ENCODE measurements around the gene LSM5. TPM values are rescaled to one million over a fixed set of nuclear protein-coding genes. Genes with fewer than 3 reads are reported as not detected.

The LSM5 gene
- total RNA-seq, result 27.1 TPM

DNA sequence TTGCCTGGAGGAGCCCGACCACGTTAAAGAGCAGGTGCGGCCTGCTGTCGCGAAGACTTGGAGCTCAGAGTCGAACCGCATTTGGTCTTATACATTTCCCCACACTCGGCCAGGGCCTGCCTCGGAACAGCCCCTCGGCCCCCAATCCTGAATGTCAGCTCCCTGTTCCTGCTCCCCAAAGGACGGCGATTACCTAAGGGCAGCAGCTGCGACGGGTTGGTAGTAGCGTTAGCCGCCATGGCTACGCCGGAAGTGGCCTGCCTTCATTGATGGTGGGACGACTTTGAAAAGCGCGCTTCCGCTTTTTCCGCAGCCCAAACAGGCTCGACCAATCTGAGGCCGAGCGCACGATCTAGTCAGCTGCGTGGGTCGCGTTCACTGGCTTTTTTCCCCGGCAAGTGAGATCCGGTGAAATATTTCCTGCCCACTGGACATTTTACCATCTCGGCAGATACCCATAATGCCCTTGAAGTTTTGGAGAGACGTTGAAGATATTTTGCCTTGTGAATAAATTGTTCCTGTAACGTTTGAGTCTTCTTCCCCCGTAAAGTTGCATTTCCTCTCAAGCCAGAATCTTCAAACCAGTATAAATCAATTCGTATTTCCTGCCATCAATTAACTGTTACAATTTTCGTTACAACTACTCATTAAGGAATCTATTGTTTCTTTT lies at the start of gene LSM5:
LSM5 (minus strand) TSS at position 254 of the 670 bp plus-strand sequence; CDS start at position 239, 15 bp downstream.
- peak; percentile 87 for DNase-seq

DNA sequence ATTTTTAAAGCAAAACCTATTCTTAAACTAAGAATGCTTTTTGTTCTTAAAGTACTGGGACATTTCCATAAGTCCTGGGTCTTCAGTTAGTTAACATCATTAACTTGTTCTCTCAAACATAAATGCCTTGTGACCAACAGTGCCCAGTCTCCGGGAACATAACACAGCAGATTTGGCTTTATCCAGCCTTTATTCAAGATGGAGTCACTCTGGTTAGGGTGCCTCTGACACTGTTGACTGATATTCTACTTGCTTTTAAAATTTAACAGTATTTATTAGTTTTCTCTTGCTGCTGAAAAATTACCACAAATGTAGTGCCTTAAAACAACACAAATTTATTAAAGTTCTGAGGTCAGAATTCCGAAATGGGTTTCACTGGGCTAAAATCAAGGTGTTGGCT lies 49.2 kb upstream of the LSM5 start:
- DNase-seq, result no peak

DNA sequence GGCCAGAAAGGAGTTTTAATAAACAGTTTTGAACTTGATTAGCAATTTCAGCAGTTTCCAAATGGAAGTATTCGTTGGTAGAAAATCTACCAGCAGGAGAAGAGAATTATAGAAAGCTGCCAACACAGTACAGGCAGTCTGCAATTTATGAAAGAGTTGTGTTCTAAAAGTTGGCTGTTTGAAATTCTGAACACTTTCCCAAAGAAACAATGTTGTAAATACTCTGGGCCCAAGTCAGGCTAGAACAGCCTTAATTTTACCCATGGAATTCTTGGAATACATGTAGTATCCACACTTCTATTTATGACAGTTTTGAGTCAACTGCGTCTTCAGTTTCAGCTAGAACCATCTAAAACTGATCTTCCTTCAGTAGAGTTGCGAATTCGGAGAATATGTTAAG lies 47.6 kb upstream of the LSM5 start:
- DNase-seq, result no peak

DNA sequence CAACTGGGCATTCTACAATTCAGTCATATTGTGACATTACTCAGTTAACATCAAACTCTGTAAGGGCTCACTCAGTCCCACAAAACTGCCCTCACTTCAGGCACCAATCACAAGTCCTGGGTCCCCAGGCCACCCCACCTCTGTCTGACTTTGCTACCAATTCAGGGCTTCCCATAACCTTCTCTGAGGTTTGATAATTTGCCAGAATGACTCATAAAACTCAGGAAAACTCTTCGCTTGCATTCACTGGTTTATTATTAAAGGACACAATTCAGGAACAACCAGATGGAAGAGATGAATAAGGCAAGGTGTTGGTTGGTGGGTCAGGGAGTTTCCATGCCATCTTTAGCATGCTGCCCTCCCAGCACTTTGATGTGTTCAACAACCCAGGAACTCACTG lies 46.4 kb upstream of the LSM5 start:
- no peak for DNase-seq

DNA sequence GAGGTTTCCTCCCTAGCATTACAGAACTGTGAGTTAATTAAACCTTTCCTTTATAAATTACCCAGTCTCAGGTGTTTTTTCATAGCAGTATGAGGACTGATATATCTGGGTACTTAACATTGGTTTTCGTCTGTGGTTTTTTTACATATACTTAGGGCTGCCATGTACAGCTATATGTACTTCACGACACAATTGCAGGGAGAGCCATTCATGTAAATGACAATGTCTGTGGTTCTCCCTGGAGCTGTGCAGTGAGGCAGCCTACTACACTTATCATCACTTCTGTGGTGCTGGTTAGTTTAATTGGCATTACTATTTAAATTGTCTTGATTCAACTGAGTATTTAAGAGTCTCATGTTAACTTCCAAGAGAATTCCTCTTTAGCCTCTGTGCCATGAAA lies 45.8 kb upstream of the LSM5 start:
- DNase-seq, result no peak

DNA sequence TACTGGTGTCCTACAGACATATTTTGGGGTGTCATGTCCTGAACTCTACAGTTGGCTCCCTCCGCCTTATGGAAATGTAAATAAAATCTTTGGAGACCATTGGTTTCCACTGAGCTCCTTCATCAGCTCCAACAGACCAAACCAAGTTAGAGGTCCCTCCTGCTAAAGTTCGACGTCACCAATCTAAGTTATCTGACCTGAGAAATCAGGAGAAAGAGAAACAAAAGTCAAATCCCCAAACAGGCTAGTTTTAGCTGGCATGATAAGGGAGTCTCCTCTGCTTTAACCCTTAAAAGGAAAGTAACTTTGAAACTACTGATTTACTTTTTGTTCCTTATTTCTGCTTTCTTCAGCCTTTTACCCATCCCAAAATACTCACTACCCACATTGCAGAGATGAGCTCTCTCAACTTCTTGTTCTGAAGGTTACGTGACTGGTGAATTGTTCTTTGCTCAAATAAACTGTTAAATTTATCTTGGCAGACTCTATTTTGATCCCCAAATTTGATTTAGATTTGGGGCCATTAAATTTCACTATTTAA lies 45.1 kb upstream of the LSM5 start:
- DNase-seq, result no peak

DNA sequence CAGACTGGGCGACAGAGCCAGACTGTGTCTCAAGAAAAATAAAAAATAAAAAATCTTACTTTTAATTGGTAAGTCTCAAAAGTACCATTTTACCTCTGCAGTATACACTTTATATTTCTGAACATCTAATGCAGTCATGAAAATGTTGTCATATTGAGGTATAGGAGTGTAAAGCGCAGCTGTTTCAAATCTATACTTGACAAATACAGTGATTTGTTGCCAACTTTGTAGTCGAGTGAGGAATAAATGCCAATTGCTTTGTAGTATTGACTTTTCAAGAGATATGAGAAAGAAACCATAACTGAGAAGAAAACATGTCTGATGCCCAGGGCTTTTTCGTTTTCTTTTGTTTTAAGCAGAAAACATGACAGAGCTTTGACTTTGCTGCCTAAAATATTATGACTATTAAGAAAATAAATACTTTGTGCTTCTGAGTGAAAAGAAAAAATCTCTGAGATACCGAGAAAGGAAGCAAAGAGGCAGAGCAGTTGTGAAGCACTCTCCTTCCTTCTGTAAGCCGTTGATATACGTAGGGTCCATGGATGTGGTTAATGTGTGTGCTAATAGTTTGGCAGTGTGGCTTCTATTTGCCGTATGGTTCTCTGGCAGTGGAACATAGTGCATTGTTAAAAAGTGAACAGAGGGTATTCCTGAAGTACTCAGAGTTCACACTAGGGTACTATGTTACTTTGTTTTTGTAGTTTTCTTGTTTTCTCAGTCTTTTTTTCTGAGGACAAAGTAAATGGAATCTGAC lies 43.3 kb upstream of the LSM5 start:
- DNase-seq, result no peak

DNA sequence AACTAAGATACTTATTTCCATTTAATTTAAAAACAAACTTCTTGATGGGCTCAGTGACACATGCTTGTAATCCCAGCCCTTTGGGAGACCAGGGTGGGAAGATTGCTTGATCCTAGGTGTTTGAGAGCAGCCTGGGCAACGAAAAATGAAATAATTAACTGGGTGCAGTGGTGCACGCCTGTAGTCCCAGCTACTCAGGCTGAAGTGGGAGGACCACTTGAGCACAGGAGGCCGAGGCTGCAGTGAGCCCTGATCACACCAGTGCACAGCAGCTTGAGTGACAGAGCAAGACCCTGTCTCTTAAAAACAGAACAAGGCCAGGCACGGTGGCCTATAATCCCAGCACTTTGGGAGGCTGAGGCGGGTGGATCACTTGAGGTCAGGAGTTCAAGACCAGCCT lies 42.5 kb upstream of the LSM5 start:
- no peak for DNase-seq

DNA sequence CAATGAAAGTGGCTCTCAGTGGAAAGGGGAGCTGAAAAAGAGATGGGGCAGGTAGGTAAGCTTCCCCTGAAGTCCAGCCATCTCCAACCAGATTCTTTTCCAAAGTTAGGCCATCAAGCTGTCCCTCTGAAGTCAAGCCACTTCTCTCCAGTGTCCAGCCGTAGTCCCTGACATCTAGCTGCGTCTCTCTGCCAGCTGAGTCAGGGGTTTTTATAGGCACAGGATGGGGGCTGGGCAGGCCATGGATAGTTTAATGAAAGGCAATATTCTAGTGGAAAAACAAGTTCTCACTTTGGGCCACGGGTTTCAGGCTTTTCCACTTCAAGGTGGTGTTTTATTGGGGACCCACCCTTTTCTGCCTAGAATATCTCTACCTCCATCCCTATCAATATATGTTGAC lies 41.9 kb upstream of the LSM5 start:
- no peak for DNase-seq

DNA sequence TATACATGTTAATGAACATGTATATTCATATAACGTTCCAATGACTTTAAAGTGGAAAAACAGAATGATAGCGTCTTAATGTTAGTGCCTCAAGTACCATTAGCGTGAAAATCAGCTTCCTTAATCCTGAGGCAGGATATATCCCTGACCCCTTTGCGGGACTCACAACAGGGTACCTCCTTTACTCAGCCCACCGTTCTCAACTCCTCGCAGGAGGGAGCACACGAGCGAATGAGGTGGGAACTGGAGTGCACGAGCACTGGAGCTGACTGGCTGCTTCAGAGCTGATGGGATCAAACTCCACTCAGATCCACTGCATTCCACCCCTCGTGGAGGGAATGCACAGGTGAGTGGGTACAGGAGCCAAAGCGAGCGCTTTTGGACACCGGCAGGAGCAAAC lies 41.2 kb upstream of the LSM5 start:
- no peak for DNase-seq

DNA sequence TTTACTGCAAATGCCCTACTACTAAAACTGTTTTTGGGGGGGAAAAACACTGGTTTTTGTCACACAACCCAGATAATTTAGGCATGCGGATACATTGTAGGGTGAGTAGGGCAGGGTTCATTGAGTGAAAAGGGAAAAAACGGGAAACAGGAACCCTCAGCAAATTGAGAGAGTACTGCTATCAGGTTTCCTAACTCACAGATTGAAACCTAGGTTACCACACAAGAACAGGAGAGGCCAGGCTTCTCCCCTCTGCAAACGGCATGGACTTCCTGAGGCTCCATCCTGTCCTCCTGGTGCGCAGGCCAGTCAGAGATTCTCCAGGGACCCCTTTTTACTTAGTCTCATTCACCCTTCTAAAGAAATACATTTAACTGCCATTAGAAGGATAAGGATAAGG lies 35.7 kb upstream of the LSM5 start:
- DNase-seq, result no peak

DNA sequence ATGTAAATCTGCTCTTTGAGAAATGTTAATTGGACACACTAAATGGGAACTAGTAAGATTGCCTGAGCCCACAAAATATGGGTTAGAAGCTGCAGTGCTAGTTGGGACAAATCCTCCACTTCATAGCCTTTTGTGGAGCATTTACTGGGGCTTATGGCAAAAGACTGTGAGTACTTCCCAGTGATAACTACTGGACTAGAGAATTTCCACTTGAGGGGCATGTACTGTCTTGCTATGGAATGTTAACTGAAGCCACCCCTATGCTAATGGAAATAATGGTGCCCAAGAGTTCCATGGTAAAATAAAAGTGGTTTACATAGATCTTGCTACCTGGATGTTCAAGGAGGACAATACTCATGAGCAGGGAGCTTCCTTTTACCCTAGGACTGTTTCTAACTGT lies 34.5 kb upstream of the LSM5 start:
- DNase-seq, result no peak

DNA sequence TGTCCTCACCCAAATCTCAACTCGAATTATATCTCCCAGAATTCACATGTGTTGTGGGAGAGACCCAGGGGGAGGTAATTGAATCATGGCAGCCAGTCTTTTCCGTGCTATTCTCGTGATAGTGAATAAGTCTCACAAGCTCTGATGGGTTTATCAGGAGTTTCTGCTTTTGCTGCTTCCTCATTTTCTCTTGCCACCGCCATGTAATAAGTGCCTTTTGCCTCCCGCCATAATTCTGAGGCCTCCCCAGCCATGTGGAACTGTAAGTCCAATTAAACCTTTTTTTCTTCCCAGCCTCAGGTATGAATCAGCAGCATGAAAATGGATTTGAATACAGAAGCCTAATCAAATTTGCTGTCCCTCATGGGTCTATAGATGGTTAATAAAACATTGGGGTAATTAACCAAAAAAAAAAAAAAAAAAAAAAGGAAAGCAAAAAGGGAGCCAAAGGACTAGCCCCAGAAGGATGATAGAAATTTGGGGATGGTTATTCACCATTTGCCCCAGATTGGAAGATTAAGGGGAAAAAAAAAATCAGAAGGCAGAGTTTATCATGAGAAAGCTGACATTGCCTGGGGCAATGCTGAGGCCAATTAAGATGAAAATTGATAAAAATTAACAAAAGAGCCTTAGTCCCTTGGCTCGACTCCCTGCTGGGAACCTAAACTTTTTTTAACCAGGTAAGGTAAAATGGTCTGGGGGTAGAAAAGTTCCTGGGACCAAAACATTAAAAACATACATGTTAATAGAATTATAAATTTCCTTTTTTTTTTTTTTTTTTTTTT lies 32.8 kb upstream of the LSM5 start:
- DNase-seq, result no peak

DNA sequence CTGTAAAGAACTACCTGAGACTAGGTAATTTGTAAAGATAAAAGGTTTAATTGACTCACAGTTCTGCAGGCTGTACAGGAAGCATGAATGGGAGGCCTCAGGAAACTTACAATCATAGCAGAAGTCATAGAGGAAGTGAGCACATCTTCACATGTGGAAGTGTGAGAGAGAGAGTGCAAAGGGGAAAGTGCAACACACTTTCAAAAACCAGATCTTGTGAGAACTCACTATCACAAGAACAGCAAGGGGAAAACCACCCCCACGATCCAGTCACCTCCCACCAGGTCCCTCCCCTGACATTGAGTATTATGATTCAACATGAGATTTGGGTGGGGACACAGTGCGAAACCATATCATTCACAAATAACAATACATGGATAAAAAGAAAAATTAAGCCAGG lies 29.6 kb upstream of the LSM5 start:
- DNase-seq, result no peak

DNA sequence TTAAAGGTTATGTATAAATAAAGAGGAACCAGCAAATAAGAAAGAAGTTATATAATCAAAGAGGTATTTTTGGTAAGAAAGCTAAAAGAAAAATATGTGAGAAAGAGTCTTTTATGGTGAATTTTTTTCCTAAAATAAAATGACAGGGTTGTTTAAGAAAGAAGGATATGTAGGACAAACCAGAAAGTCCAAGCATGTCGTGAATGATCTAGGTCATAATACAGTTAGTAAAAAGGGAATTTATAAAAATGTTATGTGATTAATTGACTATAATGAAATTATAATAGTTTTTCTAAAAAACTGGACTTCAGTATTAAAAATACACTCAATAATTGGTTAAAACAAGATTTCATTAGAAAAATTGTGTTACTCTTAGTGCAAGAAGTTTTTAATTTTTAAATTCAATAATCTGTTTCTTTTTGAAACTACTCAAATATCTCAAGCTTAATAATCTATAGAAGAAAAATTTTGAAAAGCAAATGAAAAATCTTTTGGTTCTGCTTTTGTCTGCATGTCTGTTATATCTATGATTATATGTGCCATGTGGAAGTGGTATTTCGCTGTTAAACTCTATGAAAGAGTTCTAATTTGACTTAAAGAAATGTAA lies 28.5 kb upstream of the LSM5 start:
- no peak for DNase-seq

DNA sequence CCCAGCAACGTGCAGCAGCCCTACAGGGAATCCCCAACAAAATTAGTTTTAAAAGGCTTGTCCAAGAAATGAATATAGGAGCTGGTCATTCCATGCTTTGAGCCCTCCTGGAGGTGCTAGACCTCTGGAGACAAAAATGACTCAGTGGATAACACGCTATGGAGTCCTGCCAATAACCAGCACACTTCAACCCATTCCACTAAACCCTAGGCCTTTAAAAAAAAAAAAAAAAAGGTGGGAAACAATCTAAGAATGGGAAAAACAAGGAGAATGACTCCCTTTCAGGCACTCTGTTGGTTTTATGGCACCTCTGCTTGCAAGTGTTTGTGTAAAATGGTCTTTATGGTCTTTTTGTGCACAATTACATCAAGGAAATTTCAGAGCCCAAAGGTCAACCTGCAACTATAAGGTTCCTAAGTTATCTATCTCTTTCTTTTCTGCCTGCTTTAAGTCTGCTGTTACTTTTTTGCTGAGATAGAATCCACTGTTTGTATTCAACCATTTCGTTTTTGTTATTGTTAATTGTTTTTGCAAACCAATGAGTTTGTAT lies 26.4 kb upstream of the LSM5 start:
- DNase-seq, result no peak

DNA sequence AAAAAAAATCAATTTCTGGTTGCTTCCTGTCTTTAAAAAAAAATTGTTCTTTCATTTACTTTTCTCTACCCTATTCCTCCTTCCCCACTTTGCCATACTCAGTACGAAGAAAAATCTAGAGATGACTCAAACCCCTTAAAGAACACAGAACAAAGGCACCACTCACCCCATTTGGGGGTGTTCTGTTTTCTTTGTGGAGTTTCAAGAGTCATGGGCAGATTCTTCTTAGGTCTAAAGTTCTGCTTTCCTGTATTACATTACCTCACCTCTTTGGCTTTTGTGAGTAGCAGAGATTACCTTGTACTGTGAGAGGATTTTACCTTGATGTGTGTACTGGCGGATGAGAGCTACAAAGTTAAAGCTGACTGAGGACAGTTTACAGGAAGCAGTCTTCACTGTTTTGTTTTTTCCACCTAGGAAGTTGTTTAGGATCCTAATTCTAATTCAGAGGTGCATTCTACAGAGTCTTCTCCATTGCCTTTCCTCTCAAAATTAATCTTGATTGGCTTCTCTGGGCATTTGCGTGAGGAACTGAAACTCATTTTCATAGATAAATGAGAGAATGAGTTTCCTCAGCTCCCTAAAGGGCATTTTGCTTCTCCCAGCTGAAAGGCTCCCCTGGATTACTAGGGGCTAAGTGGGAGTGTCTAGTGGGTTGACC lies 25.8 kb upstream of the LSM5 start:
- DNase-seq, result no peak

DNA sequence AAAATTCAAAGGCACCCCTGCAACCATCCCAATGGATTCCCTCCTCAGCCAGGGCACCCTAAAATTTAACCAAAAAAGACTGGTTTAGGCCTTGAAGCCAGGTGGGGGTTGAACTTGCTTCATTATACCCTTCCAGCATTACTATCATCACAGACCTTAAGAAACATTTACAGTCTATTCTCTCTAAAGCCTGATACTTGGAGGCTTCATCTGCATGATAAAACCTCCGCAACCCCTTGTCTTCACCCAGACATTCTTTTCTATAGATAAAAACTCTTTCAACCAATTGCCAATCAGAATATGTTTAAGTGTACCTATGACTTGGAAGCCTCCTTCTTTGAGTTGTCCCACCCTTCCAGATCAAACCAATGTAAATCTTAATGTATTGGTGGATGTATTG lies 23.0 kb upstream of the LSM5 start:
- no peak for DNase-seq

DNA sequence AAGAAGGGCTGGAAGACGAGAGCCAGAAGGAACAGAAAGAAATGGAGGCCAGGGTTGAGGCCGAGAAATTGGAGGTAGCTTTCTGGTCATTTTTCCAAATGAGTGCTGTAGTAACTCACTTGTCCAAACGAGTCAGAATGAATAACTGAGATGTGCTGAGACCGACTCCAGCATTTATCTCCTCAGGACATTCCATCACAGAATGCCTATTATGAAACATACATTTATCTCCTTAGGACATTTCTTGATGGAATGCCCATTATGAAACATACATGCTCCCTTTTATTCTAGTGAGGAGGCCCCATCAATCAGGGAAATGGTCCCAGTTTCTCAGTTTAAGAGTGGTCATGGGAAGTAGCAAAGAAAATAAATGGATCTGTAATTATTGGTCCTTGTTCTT lies 21.6 kb upstream of the LSM5 start:
- DNase-seq, result no peak

DNA sequence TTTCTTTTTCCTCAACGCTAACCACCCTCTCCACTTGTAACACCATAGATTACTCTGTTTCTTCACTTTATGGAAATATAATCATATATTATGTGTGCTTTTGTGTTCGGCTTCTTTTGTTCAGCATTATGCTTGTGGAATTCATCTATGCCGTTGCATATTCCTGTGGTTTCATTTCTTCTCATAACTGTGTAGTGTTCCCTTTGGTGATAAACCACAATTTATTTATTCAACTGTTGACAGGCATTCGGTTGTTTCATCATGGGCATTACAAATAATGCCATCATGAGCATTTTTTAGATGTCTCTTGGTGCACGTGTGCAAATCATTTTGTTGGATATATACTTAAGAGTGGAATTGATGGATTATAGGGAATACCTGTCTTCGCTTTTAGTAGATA lies 17.2 kb upstream of the LSM5 start:
- DNase-seq, result no peak

DNA sequence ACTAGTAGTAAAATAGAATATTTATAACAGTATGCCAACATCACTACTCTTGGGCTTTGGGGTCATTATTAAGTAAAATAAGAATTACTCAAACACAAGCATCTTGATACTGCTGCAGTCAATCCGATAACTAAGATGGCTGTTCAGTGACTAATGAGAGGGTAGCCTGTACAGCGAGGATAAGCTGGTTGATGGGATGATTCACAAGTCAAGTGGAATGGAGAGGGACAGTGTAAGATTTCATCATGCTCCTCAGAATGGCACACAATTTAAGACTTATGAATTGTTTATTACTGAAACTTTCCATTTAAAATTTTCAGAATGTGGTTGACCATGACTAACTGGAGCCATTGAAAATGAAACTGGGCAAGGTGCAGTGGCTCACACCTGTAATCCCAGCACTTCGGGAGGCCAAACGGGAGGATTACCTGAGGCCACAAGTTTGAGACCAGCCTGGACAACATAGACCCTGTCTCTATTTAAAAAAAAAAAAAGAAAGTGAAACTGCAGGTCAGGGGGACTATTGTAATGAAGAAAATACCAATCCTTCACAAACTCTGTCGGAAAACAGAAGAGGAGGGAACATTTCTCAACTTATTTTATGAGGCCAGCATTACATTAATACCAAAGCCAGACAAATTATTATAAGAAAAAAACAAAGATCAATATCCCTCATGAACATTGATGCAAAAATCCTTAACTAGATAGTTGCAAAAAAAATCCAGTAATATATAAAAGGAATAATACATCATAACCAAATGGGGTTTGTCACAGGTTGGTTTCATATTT lies 16.3 kb upstream of the LSM5 start:
- DNase-seq, result no peak

Data from occipital lobe (tissue), 2 donors.